GM12872 (cell line): ENCODE measurements around the gene PLA2G4F.

Source experiments
- CTCF ChIP-seq: IDR thresholded peaks from 3 replicates; pipeline ENCODE4 v1.5.1; 2011; ENCODE audit warnings: low read depth, mild to moderate bottlenecking, low read length, moderate library complexity; ENCODE audit not compliant: insufficient read depth

The PLA2G4F gene

GRCh38 chr15:42119446-42119760, 37.0 kb downstream of the PLA2G4F start:
- no peak for TF ChIP-seq CTCF

- no peak for TF ChIP-seq CTCF
Measured at GRCh38 chr15:42118650-42119445, 37.6 kb downstream of the PLA2G4F start.

GRCh38 chr15:42111924-42112323, 44.5 kb downstream of the PLA2G4F start:
- no peak for TF ChIP-seq CTCF

GRCh38 chr15:42110367-42110766, 46.1 kb downstream of the PLA2G4F start:
- TF ChIP-seq CTCF: no peak

- no peak for TF ChIP-seq CTCF
Measured at GRCh38 chr15:42108806-42109205, 47.6 kb downstream of the PLA2G4F start.

GRCh38 chr15:42108189-42108588, 48.2 kb downstream of the PLA2G4F start:
- TF ChIP-seq CTCF: no peak

GRCh38 chr15:42107473-42107872, 49.0 kb downstream of the PLA2G4F start:
- TF ChIP-seq CTCF: no peak

GRCh38 chr15:42106288-42106687, 50.1 kb downstream of the PLA2G4F start:
- TF ChIP-seq CTCF: no peak
